SK-N-SH (cell line): ENCODE results near the gene SNRPA1. TPM values are rescaled to one million over a fixed set of nuclear protein-coding genes. Genes with fewer than 3 reads are reported as not detected.

Experiments
- CTCF ChIA-PET: fragments of 300-600, 350-600 bp; formaldehyde crosslinking; extraction: SDS; loops from one replicate; lab custom pipeline; 2021; lab: Yijun Ruan, JAX
- POLR2A ChIA-PET: fragments of 350-600 bp; sonication (Branson Sonifier 250); formaldehyde crosslinking; extraction: SDS; loops from one replicate; lab custom pipeline; 2020; ENCODE audit warnings: antibody characterized with exemption, inconsistent platforms; lab: Yijun Ruan, JAX
- DNase-seq: peaks from one replicate; pipeline ENCODE4 v3.0.0; 2012
- H2AFZ ChIP-seq: fragments of 200-600 bp; sonication (generic); 2 replicates; pipeline ENCODE4 v1.8.1; 2016; ENCODE audit warnings: antibody characterized with exemption, mild to moderate bottlenecking, low read depth
- H3F3A ChIP-seq: fragments of 200-600 bp; sonication (generic); replicated peaks from 2 replicates; pipeline ENCODE3; 2016; ENCODE audit warnings: antibody characterized with exemption, mild to moderate bottlenecking; ENCODE audit not compliant: insufficient read depth
- H3K27ac ChIP-seq, 2 experiments: fragments of 200-500 bp in 1 of 2; fragments of 200-600 bp in 1 of 2; sonication (Bioruptor generic) in 1 of 2; sonication (generic), shearing (Covaris generic) in 1 of 2; 2 replicates each; pipeline versions ENCODE4 v1.5.1 to v1.6.1; 2014 to 2016; ENCODE audit warnings: low read depth in 2 of 2, inconsistent platforms in 1 of 2, low read length in 1 of 2, mild to moderate bottlenecking in 1 of 2, mixed read lengths in 1 of 2
- H3K27me3 ChIP-seq: fragments of 200-600 bp; sonication (generic), shearing (Covaris generic); 2 replicates; pipeline ENCODE4 v1.6.1; 2016; ENCODE audit warnings: mixed run types; ENCODE audit not compliant: insufficient read depth
- H3K36me3 ChIP-seq, 2 experiments: fragments of 200-500 bp in 1 of 2; fragments of 200-600 bp in 1 of 2; sonication (Bioruptor generic) in 1 of 2; sonication (generic) in 1 of 2; replicated peaks in 1 of 2; 2 replicates each; pipeline versions ENCODE3 to v1.5.1; 2014 to 2016; ENCODE audit warnings: low read length in 1 of 2, mild to moderate bottlenecking in 1 of 2; ENCODE audit not compliant: insufficient read depth in 2 of 2, control insufficient read depth in 1 of 2
- H3K4me1 ChIP-seq, 2 experiments: fragments of 200-500 bp in 1 of 2; fragments of 200-600 bp in 1 of 2; sonication (Bioruptor generic) in 1 of 2; sonication (generic), shearing (Covaris generic) in 1 of 2; 2 replicates each; pipeline versions ENCODE4 v1.5.1 to v1.6.1; 2014 to 2016; ENCODE audit warnings: low read depth in 1 of 2, low read length in 1 of 2, mixed run types in 1 of 2; ENCODE audit not compliant: insufficient read depth in 2 of 2, control insufficient read depth in 1 of 2
- H3K4me2 ChIP-seq: fragments of 200-600 bp; sonication (generic), shearing (Covaris generic); 2 replicates; pipeline ENCODE4 v1.6.1; 2017; ENCODE audit warnings: mixed run types
- H3K4me3 ChIP-seq, 2 experiments: fragments of 200-500 bp in 1 of 2; fragments of 200-600 bp in 1 of 2; sonication (Bioruptor generic) in 1 of 2; sonication (generic), shearing (Covaris generic) in 1 of 2; 2 replicates each; pipeline versions ENCODE4 v1.5.1 to v1.8.1; 2014 to 2016; ENCODE audit warnings: low read depth in 2 of 2, inconsistent platforms in 1 of 2, low read length in 1 of 2, mild to moderate bottlenecking in 1 of 2, mixed read lengths in 1 of 2, moderate library complexity in 1 of 2
- H3K79me2 ChIP-seq: fragments of 200-600 bp; sonication (generic); 2 replicates; pipeline ENCODE4 v1.8.1; 2017; ENCODE audit warnings: mild to moderate bottlenecking; ENCODE audit not compliant: insufficient read depth
- H3K9ac ChIP-seq: fragments of 200-600 bp; sonication (generic); 2 replicates; pipeline ENCODE4 v1.6.1; 2017; ENCODE audit warnings: mixed run types
- H3K9me2 ChIP-seq: fragments of 200-600 bp; sonication (generic); 2 replicates; pipeline ENCODE4 v1.6.1; 2017; ENCODE audit warnings: mixed run types
- H3K9me3 ChIP-seq: fragments of 200-600 bp; sonication (generic); 2 replicates; pipeline ENCODE4 v1.6.1; 2017; ENCODE audit warnings: mixed run types, mild to moderate bottlenecking, moderate library complexity
- H4K20me1 ChIP-seq: fragments of 200-600 bp; sonication (generic); 2 replicates; pipeline ENCODE4 v1.6.1; 2017; ENCODE audit warnings: mild to moderate bottlenecking, mixed run types; ENCODE audit not compliant: insufficient read depth
- CHD2 ChIP-seq: fragments of 150-350 bp; IDR thresholded peaks from 2 replicates; pipeline ENCODE4 v1.6.1; 2018; ENCODE audit warnings: low read length; ENCODE audit not compliant: partially characterized antibody
- ELF1 ChIP-seq: IDR thresholded peaks from 2 replicates; pipeline ENCODE4 v1.4.0; 2012
- EZH2phosphoT487 ChIP-seq: fragments of 200-600 bp; sonication (generic); IDR thresholded peaks from 2 replicates; pipeline ENCODE4 v1.6.1; 2017; ENCODE audit warnings: low read depth, mixed run types, mild to moderate bottlenecking, antibody characterized with exemption, moderate library complexity, borderline replicate concordance
- FOSL2 ChIP-seq: IDR thresholded peaks from 2 replicates; pipeline ENCODE4 v1.4.0; 2012; ENCODE audit warnings: low read depth, mild to moderate bottlenecking, moderate library complexity, borderline replicate concordance
- FOXJ3 ChIP-seq: sonication (generic); formaldehyde crosslinking; IDR thresholded peaks from 2 replicates; pipeline ENCODE4 v1.5.1; 2020; ENCODE audit warnings: mild to moderate bottlenecking, missing genetic modification reagents
- FOXM1 ChIP-seq: IDR thresholded peaks from 2 replicates; pipeline ENCODE4 v1.4.0; 2012; ENCODE audit warnings: low read depth, mild to moderate bottlenecking
- GABPA ChIP-seq: IDR thresholded peaks from 2 replicates; pipeline ENCODE4 v1.4.0; 2012; ENCODE audit warnings: low read depth, mild to moderate bottlenecking
- MAX ChIP-seq: IDR thresholded peaks from 2 replicates; pipeline ENCODE4 v1.4.0; 2012; ENCODE audit warnings: low read depth
- MEF2A ChIP-seq: IDR thresholded peaks from 2 replicates; pipeline ENCODE4 v1.4.0; 2012; ENCODE audit warnings: low read depth, borderline replicate concordance
- MXI1 ChIP-seq: IDR thresholded peaks from 2 replicates; pipeline ENCODE4 v1.6.1; 2012; ENCODE audit warnings: mild to moderate bottlenecking, low read depth, low read length, improper control_type of control experiment
- NFIC ChIP-seq: IDR thresholded peaks from 2 replicates; pipeline ENCODE4 v1.4.0; 2012; ENCODE audit warnings: borderline replicate concordance
- NRF1 ChIP-seq: IDR thresholded peaks from 2 replicates; pipeline ENCODE4 v1.6.1; 2012; ENCODE audit warnings: low read depth, mild to moderate bottlenecking, low read length
- RAD21 ChIP-seq: IDR thresholded peaks from 2 replicates; pipeline ENCODE4 v1.6.1; 2012; ENCODE audit warnings: mild to moderate bottlenecking, low read length
- RCOR1 ChIP-seq: fragments of 150-350 bp; IDR thresholded peaks from 2 replicates; pipeline ENCODE4 v1.6.1; 2017; ENCODE audit warnings: antibody characterized with exemption, low read length
- REST ChIP-seq: IDR thresholded peaks from 2 replicates; pipeline ENCODE4 v1.6.1; 2012; ENCODE audit warnings: mild to moderate bottlenecking, low read depth, low read length, moderate library complexity
- RXRA ChIP-seq: IDR thresholded peaks from 2 replicates; pipeline ENCODE4 v1.4.0; 2012; ENCODE audit warnings: low read depth, mild to moderate bottlenecking, borderline replicate concordance
- SMC3 ChIP-seq: IDR thresholded peaks from 2 replicates; pipeline ENCODE4 v1.6.1; 2012; ENCODE audit warnings: low read depth, low read length, improper control_type of control experiment
- TCF12 ChIP-seq: IDR thresholded peaks from 2 replicates; pipeline ENCODE4 v1.4.0; 2012
- TEAD4 ChIP-seq: IDR thresholded peaks from 2 replicates; pipeline ENCODE4 v1.4.0; 2012; ENCODE audit warnings: mild to moderate bottlenecking, borderline replicate concordance; ENCODE audit not compliant: insufficient read depth
- USF2 ChIP-seq: fragments of 150-350 bp; IDR thresholded peaks from 2 replicates; pipeline ENCODE4 v1.6.1; 2017; ENCODE audit warnings: antibody characterized with exemption, low read length, low read depth, borderline replicate concordance
- YY1 ChIP-seq: IDR thresholded peaks from 2 replicates; pipeline ENCODE4 v1.4.0; 2012; ENCODE audit warnings: low read depth, mild to moderate bottlenecking
- WGBS: methylation state at CpG from one replicate; pipeline ENCODE4 v1.1.6; 2017; ENCODE audit warnings: low lambda C conversion rate; 5-methylcytosine and 5-hydroxymethylcytosine counted together
- polyA plus RNA-seq, 3 experiments: library from polyadenylated mRNA; depleted of rRNA; stranded (reverse); fragments of >200 nt; gene quantifications; 2 replicates each; pipeline ENCODE4 v1.2.3, GENCODE V29; 2012

Gene SNRPA1
- polyA plus RNA-seq, 1 of the 3 experiments (the other 2 are of a cell fraction), result 62.3 TPM

- H3K27ac ChIP-seq, result no peak overlapping the region
- H3K9ac ChIP-seq, result no peak overlapping the region
- no peak overlapping the region for H2AFZ ChIP-seq
- no peaks in the 10 kb centered on the region for H3K36me3 ChIP-seq
- 67% methylated on average over 6 of the region's 6 CpGs for WGBS
- no peak for TF ChIP-seq RCOR1
- TF ChIP-seq EZH2phosphoT487, result no peak
- no peak for TF ChIP-seq NFIC
- TF ChIP-seq RAD21, result no peak
- ChIA-PET POLR2A (no interaction called here), CTCF (interaction anchor here (0.5 to 3.2 kb wide), 4 partner anchors 87 to 324 kb away, joined by 3 to 18 read pairs (median 3); no protein-coding TSS in a partner anchor)
- H3K9me2 ChIP-seq, result no peaks in the 10 kb centered on the region
- no peak for DNase-seq
- no peaks in the 10 kb centered on the region for H3K9me3 ChIP-seq
- no peaks in the 10 kb centered on the region for H3K79me2 ChIP-seq
- H3K4me2 ChIP-seq, result no peak overlapping the region
- H3K27me3 ChIP-seq, result no peaks in the 10 kb centered on the region; the same call in 1 of the 2 replicates
- H3K4me1 ChIP-seq, result peaks cover 0 to 14% of the 10 kb centered on the region in 2 experiments; a peak in 1 of 4 replicates
- H3K4me3 ChIP-seq, result no peak overlapping the region
- no peaks in the 10 kb centered on the region for H4K20me1 ChIP-seq
- H3F3A ChIP-seq, result no peaks in the 10 kb centered on the region
These were observed 22.4 kb upstream of the SNRPA1 start for GRCh38 chr15:101317336-101317872.

GRCh38 chr15:101316529-101316928, 21.5 kb upstream of the SNRPA1 start:
- Histone ChIP-seq H3K79me2 (no peaks in the 10 kb centered on the region), H3K27ac (no peak overlapping the region), H3K27me3 (no peaks in the 10 kb centered on the region; the same call in 1 of the 2 replicates), H3K9me3 (no peaks in the 10 kb centered on the region), H3K9me2 (no peaks in the 10 kb centered on the region), H3K36me3 (no peaks in the 10 kb centered on the region), H3K4me1 (peaks cover 0 to 14% of the 10 kb centered on the region in 2 experiments; a peak in 1 of 4 replicates), H3K9ac (no peak overlapping the region), H3K4me2 (no peak overlapping the region), H2AFZ (no peak overlapping the region), H4K20me1 (no peaks in the 10 kb centered on the region), H3F3A (no peaks in the 10 kb centered on the region), H3K4me3 (no peak overlapping the region)
- 66% methylated on average over 5 of the region's 5 CpGs for WGBS
- CTCF ChIA-PET, result interaction anchor here (1.4 kb wide), 2 partner anchors 185 to 324 kb away, joined by 3 to 4 read pairs; no protein-coding TSS in a partner anchor
- TF ChIP-seq ELF1 (no peak), GABPA (no peak), FOSL2 (no peak), MXI1 (no peak), NRF1 (no peak), RXRA (no peak), MAX (no peak), SMC3 (no peak), FOXM1 (no peak), YY1 (no peak), USF2 (no peak), MEF2A (no peak), TCF12 (no peak), FOXJ3 (CRISPR knock-in tag) (no peak), TEAD4 (no peak), CHD2 (no peak), REST (no peak)
- DNase-seq, result no peak
- POLR2A ChIA-PET, result no interaction called here
